Caco-2 (cell line): ENCODE measurements around the gene USP6. TPM values are rescaled to one million over a fixed set of nuclear protein-coding genes. Genes with fewer than 3 reads are reported as not detected.
"Not testable (repeated sequence)": the region's sequence is repeated elsewhere in the genome, so short reads cannot be mapped to it uniquely, and the experiment has no call there.

ENCODE experiments used
- BruUV-seq: library from RNA; stranded (reverse); fragments of 400-500 nt; replicated peaks from 2 replicates; lab custom pipeline; 2021; lab: Mats Ljungman, UMichigan
- CTCF ChIA-PET: fragments of 300-600 bp; sonication (Branson Sonifier 250); formaldehyde crosslinking; loops from one replicate; lab custom pipeline; 2022; ENCODE audit warnings: antibody characterized with exemption; lab: Charles Lee
- POLR2A ChIA-PET: fragments of 300-600 bp; sonication (Branson Sonifier 250); formaldehyde crosslinking; loops from one replicate; lab custom pipeline; 2022; ENCODE audit warnings: antibody characterized with exemption; lab: Charles Lee
- DNase-seq, 2 experiments: peaks; one replicate each; pipeline versions ENCODE4 v3.0.0 to v3.0.0-alpha.2; 2020 to 2022
- H3K27me3 ChIP-seq: replicated peaks from 2 replicates; pipeline ENCODE4 v1.6.0; 2011; ENCODE audit warnings: low read length; ENCODE audit not compliant: control insufficient read depth, insufficient read depth
- H3K36me3 ChIP-seq: 2 replicates; pipeline ENCODE4 v1.5.1; 2011; ENCODE audit warnings: low read length; ENCODE audit not compliant: control insufficient read depth, insufficient read depth
- H3K4me1 ChIP-seq: fragments of 250-450 bp; sonication (Bioruptor Pico); 2 replicates; pipeline ENCODE4 v1.5.1; 2020; ENCODE audit warnings: mild to moderate bottlenecking
- H3K4me3 ChIP-seq: 2 replicates; pipeline ENCODE4 v1.5.1; 2011; ENCODE audit warnings: low read depth, mild to moderate bottlenecking, control low read depth, low read length
- H3K9me3 ChIP-seq: fragments of 250-450 bp; sonication (Bioruptor Pico); 2 replicates; pipeline ENCODE4 v1.5.1; 2020; ENCODE audit warnings: mild to moderate bottlenecking, moderate library complexity
- H3K27ac Mint-ChIP-seq: one replicate; pipeline ENCODE4 v1.8.0; 2022; ENCODE audit warnings: mixed read lengths; ENCODE audit not compliant: unreplicated experiment
- H3K27me3 Mint-ChIP-seq: one replicate; pipeline ENCODE4 v1.8.0; 2022; ENCODE audit warnings: mixed read lengths; ENCODE audit not compliant: insufficient read depth, unreplicated experiment
- H3K36me3 Mint-ChIP-seq: one replicate; pipeline ENCODE4 v1.8.0; 2022; ENCODE audit warnings: mild to moderate bottlenecking, mixed read lengths; ENCODE audit not compliant: insufficient read depth, unreplicated experiment
- H3K4me1 Mint-ChIP-seq: one replicate; pipeline ENCODE4 v1.8.0; 2022; ENCODE audit warnings: low read depth, mixed read lengths; ENCODE audit not compliant: unreplicated experiment
- H3K4me3 Mint-ChIP-seq: one replicate; pipeline ENCODE4 v1.8.0; 2022; ENCODE audit warnings: mild to moderate bottlenecking, moderate library complexity, mixed read lengths; ENCODE audit not compliant: unreplicated experiment
- H3K9me3 Mint-ChIP-seq: one replicate; pipeline ENCODE4 v1.8.0; 2022; ENCODE audit warnings: mixed read lengths; ENCODE audit not compliant: unreplicated experiment
- intact Hi-C: fragments of 100-400 bp; cut with micrococcal nuclease; formaldehyde crosslinking; loops from one replicate; pipeline ENCODE4 v1.10.0; 2022; ENCODE audit not compliant: unreplicated experiment
- total RNA-seq: library from RNA; stranded (reverse); gene quantifications from 2 replicates; pipeline ENCODE4 v1.2.3, GENCODE V29; 2022
- TF ChIP-seq, protein P1 (sequence below), 2 experiments: fragments of 200-600 bp in 1 of 2; IDR thresholded peaks; 1 replicate in 1 of 2; 2 replicates in 1 of 2; pipeline versions ENCODE4 v1.5.1 to v1.8.0; 2011 to 2022; ENCODE audit warnings: antibody characterized with exemption in 1 of 2, control low read depth in 1 of 2, inconsistent platforms in 1 of 2, low read depth in 1 of 2, low read length in 1 of 2, mild to moderate bottlenecking in 1 of 2, moderate library complexity in 1 of 2; ENCODE audit not compliant: insufficient read depth in 1 of 2, severe bottlenecking in 1 of 2, unreplicated experiment in 1 of 2

Gene USP6
- total RNA-seq, 1 experiment from 2014 or later = 0.16 TPM

DNA sequence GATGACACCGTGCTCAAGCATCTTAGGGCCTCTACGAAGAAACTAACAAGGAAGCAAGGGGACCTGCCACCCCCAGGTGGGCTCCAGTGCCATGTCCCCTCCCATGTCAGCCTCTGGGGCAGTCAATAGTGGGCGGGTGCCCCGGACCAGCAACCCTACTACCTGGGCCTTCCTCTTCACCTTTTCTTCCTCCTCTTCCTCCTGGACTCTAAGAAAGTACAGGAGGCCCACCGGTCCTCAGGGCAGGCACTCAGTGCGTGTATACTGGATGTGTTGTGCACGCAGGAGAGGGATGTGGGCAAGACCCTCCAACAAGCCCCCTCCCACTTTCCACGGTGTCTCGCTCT lies 22.3 kb downstream of the USP6 start:
- H3K9me3 ChIP-seq, H3K27me3 ChIP-seq, DNase-seq, H3K36me3 ChIP-seq, H3K4me3 ChIP-seq, POLR2A ChIA-PET, H3K4me1 Mint-ChIP-seq, BruUV-seq, CTCF ChIA-PET, H3K4me3 Mint-ChIP-seq, H3K36me3 Mint-ChIP-seq, H3K9me3 Mint-ChIP-seq, H3K27me3 Mint-ChIP-seq, H3K4me1 ChIP-seq, intact Hi-C loops, H3K27ac Mint-ChIP-seq: not testable (repeated sequence)

DNA sequence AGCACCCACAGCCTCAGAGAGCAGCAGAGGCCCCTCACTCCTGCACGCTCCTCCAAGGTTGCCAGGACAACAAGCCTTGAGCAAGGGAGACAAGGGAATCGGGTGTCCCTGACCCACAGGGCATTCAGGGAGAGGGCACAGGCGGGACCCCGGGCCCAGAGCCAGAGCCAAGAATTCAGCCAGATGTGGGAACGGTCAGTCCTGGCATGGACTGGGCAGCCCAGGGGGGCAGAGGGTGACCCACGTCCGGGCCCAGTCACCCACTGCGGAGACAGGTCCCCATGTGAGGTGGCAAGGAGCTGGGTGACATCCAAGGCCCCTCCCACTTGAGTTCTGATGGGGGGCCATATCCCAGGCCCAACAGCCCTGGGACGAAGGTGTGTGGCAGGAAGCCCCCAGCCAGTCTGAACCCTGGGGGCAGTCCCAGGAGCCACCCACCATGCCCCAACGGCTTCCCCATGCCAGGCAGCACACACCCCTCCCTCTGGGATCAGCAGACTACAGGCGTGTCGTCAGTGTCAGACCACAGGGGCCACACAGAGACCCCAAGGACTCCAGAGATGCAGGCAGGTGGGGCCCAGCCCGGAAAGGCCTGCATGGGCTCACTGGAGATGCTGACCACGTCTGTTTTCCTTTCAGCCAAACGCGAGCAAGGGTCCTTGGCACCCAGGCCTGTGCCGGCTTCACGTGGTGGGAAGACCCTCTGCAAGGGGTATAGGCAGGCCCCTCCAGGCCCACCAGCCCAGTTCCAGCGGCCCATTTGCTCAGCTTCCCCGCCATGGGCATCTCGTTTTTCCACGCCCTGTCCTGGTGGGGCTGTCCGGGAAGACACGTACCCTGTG lies 23.0 kb downstream of the USP6 start:
- no peak overlapping the region for H3K4me3 Mint-ChIP-seq
- no peaks in the 10 kb centered on the region for H3K36me3 ChIP-seq
- H3K27me3 Mint-ChIP-seq = no peaks in the 10 kb centered on the region
- no TSS peak for BruUV-seq
- H3K4me1 ChIP-seq = no peaks in the 10 kb centered on the region
- no peaks in the 10 kb centered on the region for H3K4me1 Mint-ChIP-seq
- CTCF ChIA-PET = no interaction called here
- intact Hi-C loops = no loop called here
- H3K9me3 ChIP-seq = no peaks in the 10 kb centered on the region
- TF ChIP-seq, protein P1, sequence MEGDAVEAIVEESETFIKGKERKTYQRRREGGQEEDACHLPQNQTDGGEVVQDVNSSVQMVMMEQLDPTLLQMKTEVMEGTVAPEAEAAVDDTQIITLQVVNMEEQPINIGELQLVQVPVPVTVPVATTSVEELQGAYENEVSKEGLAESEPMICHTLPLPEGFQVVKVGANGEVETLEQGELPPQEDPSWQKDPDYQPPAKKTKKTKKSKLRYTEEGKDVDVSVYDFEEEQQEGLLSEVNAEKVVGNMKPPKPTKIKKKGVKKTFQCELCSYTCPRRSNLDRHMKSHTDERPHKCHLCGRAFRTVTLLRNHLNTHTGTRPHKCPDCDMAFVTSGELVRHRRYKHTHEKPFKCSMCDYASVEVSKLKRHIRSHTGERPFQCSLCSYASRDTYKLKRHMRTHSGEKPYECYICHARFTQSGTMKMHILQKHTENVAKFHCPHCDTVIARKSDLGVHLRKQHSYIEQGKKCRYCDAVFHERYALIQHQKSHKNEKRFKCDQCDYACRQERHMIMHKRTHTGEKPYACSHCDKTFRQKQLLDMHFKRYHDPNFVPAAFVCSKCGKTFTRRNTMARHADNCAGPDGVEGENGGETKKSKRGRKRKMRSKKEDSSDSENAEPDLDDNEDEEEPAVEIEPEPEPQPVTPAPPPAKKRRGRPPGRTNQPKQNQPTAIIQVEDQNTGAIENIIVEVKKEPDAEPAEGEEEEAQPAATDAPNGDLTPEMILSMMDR (IDR thresholded peaks at IDR 0.05; ENCODE audit: insufficient read depth in 1 of 2, low read depth in 1 of 2, low read length in 1 of 2, severe bottlenecking in 1 of 2, unreplicated experiment in 1 of 2) = no peak
- H3K4me3 ChIP-seq = no peak overlapping the region
- H3K27me3 ChIP-seq = no peaks in the 10 kb centered on the region
- DNase-seq = no peak
- no peaks in the 10 kb centered on the region for H3K36me3 Mint-ChIP-seq
- no peak overlapping the region for H3K27ac Mint-ChIP-seq
- no peaks in the 10 kb centered on the region for H3K9me3 Mint-ChIP-seq
- POLR2A ChIA-PET = no interaction called here

DNA sequence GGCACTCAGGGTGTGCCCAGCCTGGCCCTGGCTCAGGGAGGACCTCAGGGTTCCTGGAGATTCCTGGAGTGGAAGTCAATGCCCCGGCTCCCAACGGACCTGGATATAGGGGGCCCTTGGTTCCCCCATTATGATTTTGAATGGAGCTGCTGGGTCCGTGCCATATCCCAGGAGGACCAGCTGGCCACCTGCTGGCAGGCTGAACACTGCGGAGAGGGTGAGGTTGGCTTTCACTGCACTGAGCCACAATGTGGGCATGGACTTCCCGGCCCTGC lies 23.6 kb downstream of the USP6 start:
- H3K4me3 Mint-ChIP-seq = no peak overlapping the region
- H3K9me3 ChIP-seq = no peaks in the 10 kb centered on the region
- no peaks in the 10 kb centered on the region for H3K9me3 Mint-ChIP-seq
- ChIA-PET POLR2A (no interaction called here), CTCF (no interaction called here)
- no peaks in the 10 kb centered on the region for H3K4me1 ChIP-seq
- no peak overlapping the region for H3K27ac Mint-ChIP-seq
- no peaks in the 10 kb centered on the region for H3K27me3 Mint-ChIP-seq
- intact Hi-C loops = no loop called here
- DNase-seq = no peak
- H3K36me3 ChIP-seq = no peaks in the 10 kb centered on the region
- BruUV-seq = no TSS peak
- H3K36me3 Mint-ChIP-seq = no peaks in the 10 kb centered on the region
- no peak overlapping the region for H3K4me3 ChIP-seq
- TF ChIP-seq, protein P1 (IDR thresholded peaks at IDR 0.05; ENCODE audit: insufficient read depth in 1 of 2, low read depth in 1 of 2, low read length in 1 of 2, severe bottlenecking in 1 of 2, unreplicated experiment in 1 of 2) = no peak
- H3K4me1 Mint-ChIP-seq = no peaks in the 10 kb centered on the region
- H3K27me3 ChIP-seq = no peaks in the 10 kb centered on the region

DNA sequence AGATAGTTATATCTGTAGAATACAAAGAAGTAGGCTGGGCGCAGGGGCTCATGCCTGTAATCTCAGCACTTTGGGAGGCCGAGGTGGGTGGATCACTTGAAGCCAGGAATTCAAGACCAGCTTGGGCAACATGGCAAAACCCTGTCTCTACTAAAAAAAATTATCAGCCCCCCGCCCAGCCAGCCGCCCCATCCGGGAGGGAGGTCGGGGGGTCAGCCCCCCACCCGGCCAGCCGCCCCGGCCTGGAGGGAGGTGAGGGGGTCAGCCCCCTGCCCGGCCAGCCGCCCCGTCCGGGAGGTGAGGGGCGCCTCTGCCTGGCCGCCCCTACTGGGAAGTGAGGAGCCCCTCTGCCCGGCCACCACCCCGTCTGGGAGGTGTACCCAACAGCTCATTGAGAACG lies 27.0 kb downstream of the USP6 start:
- DNase-seq, H3K27me3 ChIP-seq, H3K4me3 ChIP-seq, H3K4me1 Mint-ChIP-seq, intact Hi-C loops, H3K36me3 Mint-ChIP-seq, H3K27ac Mint-ChIP-seq, H3K4me1 ChIP-seq, H3K9me3 Mint-ChIP-seq, H3K27me3 Mint-ChIP-seq, H3K9me3 ChIP-seq, H3K36me3 ChIP-seq, POLR2A ChIA-PET, CTCF ChIA-PET, H3K4me3 Mint-ChIP-seq, BruUV-seq: not testable (repeated sequence)

DNA sequence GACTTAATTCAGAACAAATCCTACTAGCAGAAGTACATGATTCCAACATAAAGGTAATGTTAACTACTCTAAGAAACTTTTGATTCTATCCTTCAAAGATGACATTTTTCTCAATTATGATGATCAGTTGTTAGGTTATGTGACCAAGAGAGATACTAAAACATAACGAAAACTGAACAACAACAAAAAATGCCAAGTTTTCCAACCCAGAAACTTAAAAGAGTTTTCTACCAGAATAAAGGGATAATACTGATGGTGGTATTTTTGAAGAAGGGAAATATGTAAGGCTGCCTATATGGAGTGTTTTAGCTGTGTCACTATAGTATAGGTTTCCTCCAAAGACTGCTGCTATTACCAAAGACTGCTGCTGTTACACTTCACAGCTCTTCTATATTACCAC lies 30.3 kb downstream of the USP6 start:
- H3K27ac Mint-ChIP-seq, H3K4me3 ChIP-seq, H3K4me1 Mint-ChIP-seq, H3K4me3 Mint-ChIP-seq, H3K9me3 Mint-ChIP-seq, H3K4me1 ChIP-seq, DNase-seq, H3K27me3 ChIP-seq, POLR2A ChIA-PET, intact Hi-C loops, H3K27me3 Mint-ChIP-seq, CTCF ChIA-PET, H3K36me3 Mint-ChIP-seq, BruUV-seq, H3K36me3 ChIP-seq, H3K9me3 ChIP-seq: not testable (repeated sequence)

DNA sequence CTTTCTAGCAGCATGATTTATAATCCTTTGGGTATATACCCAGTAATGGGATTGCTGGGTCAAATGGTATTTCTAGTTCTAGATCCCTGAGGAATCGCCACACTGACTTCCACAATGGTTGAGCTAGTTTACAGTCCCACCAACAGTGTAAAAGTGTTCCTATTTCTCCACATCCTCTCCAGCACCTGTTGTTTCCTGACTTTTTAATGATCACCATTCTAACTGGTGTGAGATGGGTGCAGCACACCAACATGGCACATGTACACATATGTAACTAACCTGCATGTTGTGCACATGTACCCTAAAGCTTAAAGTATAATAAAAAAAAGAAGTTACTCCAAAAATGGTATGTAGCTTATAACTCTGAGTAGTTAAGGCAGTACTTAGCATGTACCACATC lies 44.9 kb downstream of the USP6 start:
- H3K9me3 ChIP-seq, intact Hi-C loops, H3K4me3 Mint-ChIP-seq, DNase-seq, H3K4me1 ChIP-seq, H3K27me3 ChIP-seq, H3K4me3 ChIP-seq, POLR2A ChIA-PET, BruUV-seq, H3K27me3 Mint-ChIP-seq, H3K4me1 Mint-ChIP-seq, CTCF ChIA-PET, H3K27ac Mint-ChIP-seq, H3K36me3 ChIP-seq, H3K36me3 Mint-ChIP-seq, H3K9me3 Mint-ChIP-seq: not testable (repeated sequence)
